Posterior vena cava (tissue), 2 donors: Measurements from ENCODE around the gene YDJC. TPM values are rescaled to one million over a fixed set of nuclear protein-coding genes. Genes with fewer than 3 reads are reported as not detected.
"Not testable (repeated sequence)": the region's sequence is repeated elsewhere in the genome, so short reads cannot be mapped to it uniquely, and the experiment has no call there.

ENCODE experiments used
- DNase-seq: peaks from one replicate; pipeline ENCODE4 v3.0.0-alpha.2; 2020; ENCODE audit warnings: low spot score
- intact Hi-C, 2 donors: fragments of 100-400 bp; cut with DNase I; formaldehyde crosslinking; loops; one replicate each; pipeline versions ENCODE4 v1.14.1 to v1.14.2; 2022 to 2023
- total RNA-seq, 2 donors: library from RNA; stranded (reverse); fragmentation: NEBNext Ultra II Directional; extraction: Animal tissue kit (Norgen Biotek cat#: 25700); gene quantifications; one replicate each; pipeline ENCODE4 v1.2.1, GENCODE V29; 2021
- donor health status: DM: yes; HTN: yes; CAD: no.
- donor health status: DM: yes; HTN: yes; CAD: no.

The YDJC gene
- total RNA-seq, 2 donors from 2014 or later = 7.1 to 8.5 TPM

DNA sequence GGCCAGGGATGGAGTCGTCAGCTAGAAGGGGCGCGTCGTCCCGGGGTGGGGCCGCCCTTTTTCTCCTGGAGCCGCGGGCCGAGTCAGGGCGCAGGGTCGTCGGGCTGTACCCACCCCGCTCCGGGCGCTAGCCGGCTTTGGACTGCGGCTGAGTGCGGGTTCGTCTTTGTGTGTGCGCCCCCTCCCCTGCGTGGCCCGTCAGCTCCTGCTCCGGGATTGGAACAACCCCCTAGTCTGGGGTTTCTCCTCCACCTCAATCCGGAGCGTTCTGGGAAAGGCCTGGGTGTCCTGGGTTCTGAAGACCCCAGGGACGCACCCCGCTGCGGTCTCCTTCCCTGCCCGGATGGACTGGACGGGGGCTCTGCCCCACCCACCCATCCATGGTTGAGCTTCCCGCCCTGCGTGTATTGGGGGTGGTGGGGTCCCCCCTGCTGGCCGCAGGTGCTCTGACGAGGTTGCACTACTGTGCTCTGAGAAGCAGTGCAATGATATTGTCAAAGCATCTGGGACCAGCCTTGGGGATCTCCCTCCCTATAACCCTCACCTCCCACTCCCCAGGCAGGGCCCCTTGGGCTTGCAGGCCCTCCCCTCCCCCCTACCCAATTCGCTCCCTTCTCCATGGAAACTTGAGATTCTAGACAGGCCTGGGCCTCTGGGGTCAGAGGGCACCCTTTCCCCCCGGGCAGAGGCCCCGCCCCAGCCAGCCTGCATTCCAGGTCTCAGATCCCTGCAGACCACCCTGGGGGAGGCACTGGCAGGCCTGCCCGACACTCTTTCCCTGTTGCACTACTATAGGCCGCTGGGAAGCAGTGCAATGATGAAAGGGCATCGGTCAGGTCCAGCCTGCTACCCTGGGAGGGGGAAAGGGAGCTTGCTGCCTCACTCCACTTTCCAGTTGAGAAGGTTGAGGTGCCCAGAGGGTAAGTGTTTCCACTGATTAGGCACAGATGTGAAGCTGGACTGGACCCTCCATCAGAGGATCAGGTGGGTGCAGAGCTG lies 23.0 kb upstream of the YDJC start:
- intact Hi-C loops = no loop called here

GRCh38 chr22:21652010-21652546 lies 22.3 kb upstream of the YDJC start:
- DNase-seq = peak; percentile 97

More for the DNA sequence above, 23.0 kb upstream of the YDJC start:
- no peak for DNase-seq

DNA sequence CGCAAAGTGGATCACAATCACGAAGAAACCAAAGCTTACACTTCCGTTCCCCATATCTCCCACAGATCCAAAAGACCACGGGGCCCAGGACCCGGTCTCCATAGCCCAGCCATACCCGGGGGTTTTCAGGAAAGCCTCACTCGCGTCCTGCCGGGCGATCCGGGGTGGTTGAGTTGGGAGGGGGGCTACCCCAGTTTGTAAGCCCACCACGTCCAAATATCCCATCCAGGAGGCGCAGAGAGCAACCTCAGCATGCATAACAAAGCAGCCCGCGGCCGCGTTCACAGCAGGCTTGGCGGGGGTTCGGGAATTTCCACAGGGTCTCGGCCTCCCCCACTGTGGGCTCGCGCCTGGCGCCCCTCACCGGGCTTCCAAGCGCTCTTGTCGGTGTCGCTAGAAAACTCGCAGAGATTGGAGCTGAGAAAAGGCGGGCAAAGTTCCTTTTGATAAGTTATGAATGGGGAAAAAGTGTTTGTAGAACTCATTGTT lies 21.7 kb upstream of the YDJC start:
- no peak for DNase-seq
- intact Hi-C loops = no loop called here

More at GRCh38 chr22:21652010-21652546, 22.3 kb upstream of the YDJC start:
- intact Hi-C loops = no loop called here

- no peak for DNase-seq
- intact Hi-C loops = no loop called here
These were observed 21.1 kb upstream of the YDJC start for GRCh38 chr22:21650823-21651520.

DNA sequence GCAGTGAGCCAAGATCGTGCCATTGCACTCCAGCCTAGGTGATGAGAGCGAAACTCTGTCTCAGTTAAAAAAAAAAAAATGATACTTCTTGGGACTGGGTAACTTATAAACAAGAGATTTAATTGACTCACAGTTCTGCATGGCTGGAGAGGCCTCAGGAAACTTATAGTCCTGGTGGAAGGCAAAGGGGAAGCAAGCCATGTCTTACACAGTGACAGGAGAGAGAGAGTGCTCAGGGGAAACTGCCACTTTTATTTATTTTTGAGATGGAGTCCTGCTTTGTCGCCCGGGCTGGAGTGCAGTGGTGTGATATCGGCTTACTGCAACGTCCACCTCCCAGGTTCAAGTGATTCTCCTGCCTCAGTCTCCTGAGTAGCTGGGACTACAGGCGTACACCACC lies 20.5 kb upstream of the YDJC start:
- intact Hi-C loops = no loop called here
- no peak for DNase-seq

- intact Hi-C loops = no loop called here
These were observed 17.1 kb upstream of the YDJC start for GRCh38 chr22:21646608-21647590.

DNA sequence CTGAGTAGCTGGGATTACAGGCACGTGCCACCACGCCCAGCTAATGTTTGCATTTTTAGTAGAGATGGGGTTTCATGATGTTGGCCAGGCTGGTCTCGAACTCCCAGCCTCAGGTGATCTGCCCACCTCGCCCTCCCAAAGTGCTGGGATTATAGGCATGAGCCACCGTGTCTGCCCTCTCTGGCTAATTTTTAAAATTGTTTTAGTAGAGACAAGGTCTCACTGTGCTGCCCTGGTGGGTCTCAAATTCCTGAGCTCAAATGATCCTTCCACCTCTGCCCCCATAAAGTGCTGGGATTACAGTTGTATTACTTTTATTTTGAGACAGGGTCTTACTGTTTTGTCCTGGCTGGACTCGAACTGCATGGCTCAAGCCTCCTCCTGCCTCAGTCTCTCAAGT lies 15.7 kb upstream of the YDJC start:
- intact Hi-C loops, DNase-seq: not testable (repeated sequence)

More at GRCh38 chr22:21646608-21647590, 17.1 kb upstream of the YDJC start:
- no peak for DNase-seq

- no peak for DNase-seq
- intact Hi-C loops = no loop called here
These were observed 13.9 kb upstream of the YDJC start for GRCh38 chr22:21643533-21644357.

- peak; percentile 86 for DNase-seq
These were observed 13.0 kb upstream of the YDJC start for GRCh38 chr22:21642584-21643448.

GRCh38 chr22:21641789-21642583 lies 12.2 kb upstream of the YDJC start, which contains the start of gene SDF2L1:
Gene SDF2L1, plus strand, starts transcription at chr22:21642302. Its CDS starts 35 bp downstream, at chr22:21642337.
- intact Hi-C loops = no loop called here
- peak; percentile 99 for DNase-seq

More at GRCh38 chr22:21642584-21643448, 13.0 kb upstream of the YDJC start:
- intact Hi-C loops = no loop called here

- no peak for DNase-seq
- intact Hi-C loops = no loop called here
These were observed 11.6 kb upstream of the YDJC start for GRCh38 chr22:21641417-21641788.

DNA sequence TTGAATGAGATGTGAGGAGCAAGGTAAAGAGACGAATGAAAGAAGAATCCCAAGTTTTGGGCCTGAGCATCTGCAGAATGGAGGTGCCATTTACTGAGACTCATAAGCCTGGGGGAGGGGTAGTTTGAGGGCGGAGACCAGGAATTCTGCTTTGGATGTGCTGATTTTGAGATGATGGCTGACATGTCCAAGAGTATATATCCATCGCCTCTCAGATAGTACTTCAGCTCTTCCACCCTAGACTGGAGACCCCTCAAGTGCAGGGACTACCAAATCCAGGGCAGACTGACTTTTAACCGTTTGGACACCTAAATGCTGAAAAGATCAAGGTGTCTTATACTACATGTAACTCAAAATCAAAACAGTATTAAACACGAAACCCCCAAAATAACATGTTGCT lies 11.0 kb upstream of the YDJC start:
- DNase-seq = no peak
- intact Hi-C loops = no loop called here

GRCh38 chr22:21639359-21639758 lies 9.5 kb upstream of the YDJC start:
- intact Hi-C loops = no loop called here
- DNase-seq = no peak

DNA sequence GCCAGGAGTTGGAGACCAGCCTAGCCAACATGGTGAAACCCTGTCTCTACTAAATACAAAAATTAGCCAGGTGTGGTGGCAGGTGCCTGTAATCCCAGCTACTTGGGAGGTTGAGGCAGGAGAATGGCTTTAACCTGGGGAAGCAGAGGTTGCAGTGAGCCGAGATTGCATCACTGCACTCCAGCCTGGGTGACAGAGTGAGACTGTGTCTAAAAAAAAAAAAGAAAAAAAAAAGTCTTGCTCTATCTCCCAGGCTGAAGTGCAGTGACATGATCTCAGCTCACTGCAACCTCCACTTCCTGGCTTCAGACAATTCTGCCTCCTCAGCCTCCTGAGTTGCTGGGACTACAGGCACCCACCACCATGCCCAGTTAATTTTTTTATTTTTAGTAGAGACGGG lies 7.6 kb upstream of the YDJC start:
- DNase-seq = not testable (repeated sequence)
- intact Hi-C loops = loop anchor here in 1 of 2 donors (2.0 kb wide), 1 partner anchor 561 kb away; no protein-coding TSS in a partner anchor

DNA sequence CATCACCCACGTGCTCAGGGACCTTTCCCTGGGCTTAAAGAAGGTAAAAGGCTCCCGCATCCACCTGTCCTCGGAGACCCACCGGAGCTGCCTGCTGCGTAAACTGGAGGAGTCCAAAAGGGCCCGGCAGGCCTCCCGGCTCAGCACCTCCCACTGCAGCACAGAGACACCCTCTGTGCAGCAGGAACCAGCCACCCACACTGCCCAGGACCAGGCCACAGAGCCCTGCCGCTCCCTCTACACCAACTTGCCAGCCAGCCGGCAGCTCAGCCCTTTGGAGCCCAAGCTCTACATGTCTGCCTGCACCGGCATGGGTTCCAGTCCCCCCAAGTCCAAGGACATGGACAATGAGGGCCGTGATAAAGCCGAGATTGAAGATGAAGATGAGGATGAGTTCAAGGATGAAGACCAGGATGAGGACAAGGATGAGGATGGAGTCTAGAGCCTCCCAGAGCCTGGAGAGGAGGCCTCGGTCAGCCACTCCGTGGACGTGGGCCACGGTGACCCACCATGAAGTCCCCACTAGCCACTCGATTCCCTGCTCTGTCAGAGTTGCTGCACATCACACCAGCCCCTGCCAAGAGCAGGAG lies 6.9 kb upstream of the YDJC start:
- intact Hi-C loops = loop anchor here in 1 of 2 donors (2.0 kb wide), 1 partner anchor 560 kb away; no protein-coding TSS in a partner anchor
- no peak for DNase-seq
